ENCODE results near the gene RBFOX1. TPM values are rescaled to one million over a fixed set of nuclear protein-coding genes. Genes with fewer than 3 reads are reported as not detected.

Gene RBFOX1
- total and polyA plus RNA-seq, 9 donors: 0.28 to 2.6 (median 0.48) TPM; not detected in 2

DNA sequence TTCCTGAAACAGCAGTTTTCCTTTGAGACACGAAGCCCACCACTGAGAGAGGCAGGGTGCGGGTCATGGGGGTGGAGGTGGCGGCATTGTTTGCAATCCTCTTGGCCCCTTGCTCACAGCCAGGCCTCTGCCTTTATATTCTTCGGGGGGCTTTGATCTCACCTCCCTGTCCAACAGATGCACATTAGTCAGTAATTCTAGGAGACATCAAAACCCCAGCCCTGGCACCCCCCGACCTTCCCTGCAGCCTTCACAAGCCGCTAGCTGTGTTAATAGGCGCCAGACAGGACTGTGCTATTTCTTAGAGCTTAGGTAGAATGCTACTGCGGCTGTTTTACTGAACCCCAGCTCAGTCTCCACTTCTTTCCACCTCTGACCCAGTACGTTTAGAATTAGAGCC lies 212.6 kb downstream of the RBFOX1 start:
- TF ChIP-seq, protein P1, sequence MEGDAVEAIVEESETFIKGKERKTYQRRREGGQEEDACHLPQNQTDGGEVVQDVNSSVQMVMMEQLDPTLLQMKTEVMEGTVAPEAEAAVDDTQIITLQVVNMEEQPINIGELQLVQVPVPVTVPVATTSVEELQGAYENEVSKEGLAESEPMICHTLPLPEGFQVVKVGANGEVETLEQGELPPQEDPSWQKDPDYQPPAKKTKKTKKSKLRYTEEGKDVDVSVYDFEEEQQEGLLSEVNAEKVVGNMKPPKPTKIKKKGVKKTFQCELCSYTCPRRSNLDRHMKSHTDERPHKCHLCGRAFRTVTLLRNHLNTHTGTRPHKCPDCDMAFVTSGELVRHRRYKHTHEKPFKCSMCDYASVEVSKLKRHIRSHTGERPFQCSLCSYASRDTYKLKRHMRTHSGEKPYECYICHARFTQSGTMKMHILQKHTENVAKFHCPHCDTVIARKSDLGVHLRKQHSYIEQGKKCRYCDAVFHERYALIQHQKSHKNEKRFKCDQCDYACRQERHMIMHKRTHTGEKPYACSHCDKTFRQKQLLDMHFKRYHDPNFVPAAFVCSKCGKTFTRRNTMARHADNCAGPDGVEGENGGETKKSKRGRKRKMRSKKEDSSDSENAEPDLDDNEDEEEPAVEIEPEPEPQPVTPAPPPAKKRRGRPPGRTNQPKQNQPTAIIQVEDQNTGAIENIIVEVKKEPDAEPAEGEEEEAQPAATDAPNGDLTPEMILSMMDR (IDR thresholded peaks at IDR 0.05): no peak
- Histone ChIP-seq H3K9me3 (no peaks in the 10 kb centered on the region), H3K27me3 (no peaks in the 10 kb centered on the region), H3K36me3 (no peaks in the 10 kb centered on the region), H3K27ac (no peak overlapping the region), H3K4me3 (no peak overlapping the region), H3K4me1 (ENCODE audit: insufficient read depth) (no peaks in the 10 kb centered on the region)
- intact Hi-C loops (cut with DNase I): no loop called here
- WGBS, 3 donors: 51 to 63% (median 55%) methylated on average over 9 of the region's 9 CpGs
- DNase-seq: no peak

DNA sequence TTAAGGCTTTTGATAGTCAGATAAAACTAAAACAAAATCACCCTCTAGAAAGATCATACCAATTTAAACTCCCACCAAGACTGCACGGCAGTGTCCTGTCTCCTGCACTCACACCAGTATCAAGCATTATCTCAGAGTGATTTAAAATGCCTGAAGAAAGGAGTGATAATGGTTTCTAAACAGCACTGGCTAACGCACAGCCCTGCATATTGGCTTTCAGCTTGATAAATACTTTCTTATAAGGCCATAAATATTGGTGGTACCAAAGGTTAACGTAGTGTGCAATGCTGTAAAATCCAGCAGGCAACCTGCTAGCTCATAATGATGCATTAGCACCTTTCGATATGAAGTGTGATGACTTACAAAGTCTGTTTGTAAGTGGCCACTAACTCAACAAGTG lies 214.3 kb downstream of the RBFOX1 start:
- no peak for DNase-seq
- Histone ChIP-seq H3K4me1 (ENCODE audit: insufficient read depth) (no peaks in the 10 kb centered on the region), H3K27me3 (no peaks in the 10 kb centered on the region), H3K4me3 (no peak overlapping the region), H3K9me3 (no peaks in the 10 kb centered on the region), H3K36me3 (no peaks in the 10 kb centered on the region), H3K27ac (no peak overlapping the region)
- no peak for TF ChIP-seq POLR2A (IDR thresholded peaks at IDR 0.05)
- TF ChIP-seq EP300 (IDR thresholded peaks at IDR 0.05): no peak
- TF ChIP-seq, protein P1 (IDR thresholded peaks at IDR 0.05): no peak
- intact Hi-C loops (cut with DNase I): no loop called here
- 21 to 25% (median 25%) methylated on average over 4 of the region's 4 CpGs for WGBS, 3 donors

DNA sequence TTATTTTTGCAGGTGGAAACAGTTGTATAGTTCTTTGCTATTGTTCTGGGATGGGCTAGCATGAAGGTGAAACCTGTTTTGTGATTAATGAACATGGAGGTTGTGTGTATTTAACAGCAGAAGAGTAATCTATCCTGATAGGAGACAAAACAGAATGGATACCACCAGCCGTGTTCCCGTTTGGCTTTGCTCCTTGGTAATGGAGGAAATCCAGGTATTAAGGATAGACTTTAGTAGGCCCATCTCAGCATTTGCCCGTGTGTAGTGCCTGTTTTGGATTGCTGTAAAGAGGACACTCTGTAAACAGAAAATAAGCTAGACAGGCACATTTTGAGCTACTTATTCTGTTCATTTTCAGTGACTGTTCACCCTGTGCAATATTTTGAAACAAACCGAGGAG lies 215.1 kb downstream of the RBFOX1 start:
- H3K27ac ChIP-seq: no peak overlapping the region
- DNase-seq: no peak
- TF ChIP-seq, protein P1 (IDR thresholded peaks at IDR 0.05): no peak
- TF ChIP-seq EP300 (IDR thresholded peaks at IDR 0.05) (no peak), POLR2A (IDR thresholded peaks at IDR 0.05) (no peak)
- no peaks in the 10 kb centered on the region for H3K27me3 ChIP-seq
- intact Hi-C loops (cut with DNase I): no loop called here
- WGBS, 3 donors: 58 to 72% (median 60%) methylated on average over 4 of the region's 4 CpGs
- no peaks in the 10 kb centered on the region for H3K9me3 ChIP-seq
- no peak overlapping the region for H3K4me3 ChIP-seq
- no peaks in the 10 kb centered on the region for H3K36me3 ChIP-seq
- H3K4me1 ChIP-seq (ENCODE audit: insufficient read depth): no peaks in the 10 kb centered on the region

DNA sequence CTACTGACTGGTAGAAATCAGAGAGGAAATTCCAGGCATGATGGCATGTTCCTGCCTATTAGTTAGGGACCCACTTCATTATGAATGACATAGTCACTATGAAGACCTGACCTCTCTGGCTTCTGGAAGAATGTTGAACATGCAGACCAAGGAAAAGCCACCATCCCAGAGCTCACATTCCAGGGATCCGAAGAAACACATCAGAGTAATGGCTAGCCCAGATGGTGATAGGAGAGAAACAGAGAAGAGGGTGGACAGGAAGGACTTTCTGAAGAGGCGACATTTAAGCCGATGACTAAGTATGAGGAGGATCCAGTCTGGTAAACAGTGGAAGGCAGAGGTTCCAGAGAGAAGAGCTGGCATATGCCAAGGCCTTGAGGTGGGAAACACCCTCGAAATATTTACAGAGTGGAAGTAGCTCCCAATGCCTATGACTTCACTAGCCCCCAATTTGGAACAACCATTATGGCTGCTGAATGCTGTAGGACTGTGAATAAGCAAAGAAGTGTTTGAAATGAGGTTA lies 216.2 kb downstream of the RBFOX1 start:
- Histone ChIP-seq H3K4me3 (no peak overlapping the region), H3K36me3 (no peaks in the 10 kb centered on the region), H3K4me1 (ENCODE audit: insufficient read depth) (no peaks in the 10 kb centered on the region), H3K27ac (no peak overlapping the region), H3K27me3 (no peaks in the 10 kb centered on the region), H3K9me3 (no peaks in the 10 kb centered on the region)
- intact Hi-C loops (cut with DNase I): no loop called here
- 84 to 89% (median 87%) methylated on average over 4 of the region's 4 CpGs for WGBS, 3 donors
- DNase-seq: no peak
- TF ChIP-seq, protein P1 (IDR thresholded peaks at IDR 0.05): no peak
- TF ChIP-seq EP300 (IDR thresholded peaks at IDR 0.05): no peak

Data from ovary (tissue), 9 donors.